NCI-H748 treated with DMSO at 0.1 percent for 48 hours (cell line): ENCODE measurements around the gene DDX1.
"Not testable (repeated sequence)": the region's sequence is repeated elsewhere in the genome, so short reads cannot be mapped to it uniquely, and the experiment has no call there.

ENCODE experiments used
- DNase-seq: peaks from one replicate; lab custom pipeline; 2025; lab: John Stamatoyannopoulos, UW

DDX1 gene

GRCh38 chr2:15616850-15617777, 25.4 kb downstream of the DDX1 start:
- no peak for DNase-seq

- no peak for DNase-seq
These were observed 26.2 kb downstream of the DDX1 start for GRCh38 chr2:15617778-15618448.

GRCh38 chr2:15618449-15618855, 26.8 kb downstream of the DDX1 start:
- DNase-seq = no peak

DNA sequence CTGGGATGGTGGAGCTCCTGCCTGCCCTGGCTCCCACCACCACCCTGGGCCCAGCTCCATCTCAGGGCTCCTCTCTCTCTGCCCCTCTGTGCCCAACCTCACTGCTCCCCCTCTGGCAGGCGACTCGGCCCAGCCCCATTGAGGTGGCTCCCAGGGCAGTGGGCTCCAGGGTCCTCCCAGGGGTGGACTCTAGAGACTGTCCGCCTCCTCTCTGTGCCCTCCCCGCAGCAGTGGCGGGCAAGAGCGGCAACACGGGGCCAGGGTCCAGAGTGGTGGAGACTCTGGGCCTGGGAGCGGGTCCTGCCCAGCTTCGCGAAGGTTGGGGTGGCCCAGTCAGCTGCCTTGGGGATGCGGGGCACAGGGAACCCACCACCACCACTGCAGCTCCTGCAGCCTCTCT, 27.4 kb downstream of the DDX1 start:
- no peak for DNase-seq

- no peak for DNase-seq
These were observed 27.8 kb downstream of the DDX1 start for GRCh38 chr2:15619510-15619909.

DNA sequence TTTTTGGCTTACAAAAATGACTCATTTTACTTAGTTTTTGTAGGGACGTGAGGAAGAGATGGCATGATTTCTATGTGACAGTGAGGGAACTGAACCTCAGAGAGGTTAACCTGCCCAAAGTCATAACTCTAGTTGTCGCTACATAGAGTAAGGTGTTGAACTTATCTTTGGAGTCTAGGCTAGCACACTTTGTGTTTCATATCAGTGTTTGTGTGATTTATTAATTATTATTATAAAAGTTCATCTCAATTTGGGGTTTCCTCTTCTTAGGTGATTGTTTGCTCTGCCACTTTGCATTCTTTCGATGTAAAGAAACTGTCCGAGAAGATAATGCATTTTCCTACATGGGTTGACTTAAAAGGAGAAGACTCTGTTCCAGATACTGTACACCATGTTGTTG, 28.3 kb downstream of the DDX1 start:
- DNase-seq = no peak

DNA sequence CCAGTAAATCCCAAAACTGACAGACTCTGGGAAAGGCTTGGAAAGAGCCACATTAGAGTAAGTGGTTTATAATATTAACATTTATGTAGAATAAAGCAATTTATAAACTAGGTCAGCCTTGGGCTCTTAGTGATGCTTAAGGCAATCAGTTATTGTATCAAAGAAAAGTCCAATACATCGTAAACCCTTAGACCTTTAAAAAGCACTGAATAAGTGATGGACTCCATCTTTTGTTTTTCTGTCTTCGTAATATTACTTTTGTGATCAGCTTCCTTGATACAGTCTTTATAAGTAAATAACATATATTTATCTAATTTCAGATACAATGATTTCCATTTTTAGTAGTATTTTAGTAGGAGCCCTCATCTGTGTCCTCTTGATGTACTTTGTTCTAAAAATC, 28.7 kb downstream of the DDX1 start:
- DNase-seq = no peak

DNA sequence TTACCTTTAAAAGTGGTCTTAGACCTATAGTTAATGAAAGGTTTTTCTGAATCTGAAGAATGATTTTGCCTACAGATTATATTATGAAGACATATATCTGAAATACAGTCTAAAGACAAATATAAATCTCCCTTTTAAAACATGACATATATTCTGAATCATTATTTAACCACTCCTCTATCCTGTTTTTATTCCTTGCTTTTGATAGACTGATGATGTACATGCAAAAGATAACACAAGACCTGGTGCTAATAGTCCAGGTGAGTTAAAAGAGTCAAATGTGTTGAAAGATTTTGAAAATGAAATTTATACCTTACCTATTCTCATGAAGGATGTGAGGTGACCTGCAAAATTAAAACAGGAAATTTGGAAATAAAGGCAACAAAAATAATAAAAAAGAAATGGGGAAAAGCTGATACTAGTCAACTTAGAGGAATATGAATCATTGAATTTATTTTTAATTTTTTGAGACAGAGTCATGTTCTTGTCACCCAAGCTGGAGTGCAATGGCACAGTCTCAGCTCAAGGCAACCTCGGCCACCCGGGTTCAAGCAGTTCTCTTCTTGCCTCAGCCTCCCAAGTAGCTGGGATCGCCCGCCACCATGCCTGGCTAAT, 29.3 kb downstream of the DDX1 start:
- no peak for DNase-seq

- not testable (repeated sequence) for DNase-seq
These were observed 29.8 kb downstream of the DDX1 start for GRCh38 chr2:15621472-15621870.

- DNase-seq = no peak
These were observed 30.5 kb downstream of the DDX1 start for GRCh38 chr2:15622214-15622613.

DNA sequence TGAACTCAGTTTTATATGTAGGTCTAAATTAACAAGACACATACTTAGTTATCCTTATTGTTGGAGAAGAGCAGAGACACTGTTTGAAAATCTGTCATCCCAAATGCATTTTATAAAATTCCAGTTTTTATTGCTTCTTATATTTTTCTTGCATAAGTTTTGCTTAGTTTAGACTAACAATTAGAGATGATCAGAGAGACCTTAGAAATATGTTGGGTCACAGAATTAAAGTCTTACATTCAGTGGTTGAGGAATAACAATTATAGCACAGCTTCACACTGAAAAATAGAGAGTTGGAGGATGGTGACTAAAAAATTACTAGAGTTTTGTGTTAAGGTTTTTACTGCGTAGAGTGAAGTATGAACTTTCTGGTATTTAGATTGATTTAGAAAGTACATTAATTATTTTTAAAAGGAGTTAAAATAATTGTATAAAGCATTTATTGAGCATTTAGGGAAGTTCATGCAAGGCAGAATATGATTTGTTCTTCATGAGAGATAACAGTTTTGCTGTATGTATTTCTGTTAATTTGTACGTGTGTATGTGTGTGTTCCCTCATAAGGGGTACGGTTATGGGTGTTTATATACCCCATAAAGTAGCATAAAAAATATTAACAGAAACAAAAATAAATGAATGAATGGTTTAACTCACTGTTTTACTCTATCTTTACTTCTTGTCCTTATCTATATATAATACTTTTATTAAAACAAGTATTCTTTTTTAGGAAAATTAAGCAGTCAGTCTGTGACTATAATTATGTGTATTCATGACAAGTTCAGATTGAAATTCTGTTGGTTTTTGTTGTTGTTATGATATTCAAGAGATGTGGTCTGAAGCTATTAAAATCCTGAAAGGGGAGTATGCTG, 31.2 kb downstream of the DDX1 start:
- DNase-seq = no peak

- no peak for DNase-seq
These were observed 31.8 kb downstream of the DDX1 start for GRCh38 chr2:15623481-15623796.

DNA sequence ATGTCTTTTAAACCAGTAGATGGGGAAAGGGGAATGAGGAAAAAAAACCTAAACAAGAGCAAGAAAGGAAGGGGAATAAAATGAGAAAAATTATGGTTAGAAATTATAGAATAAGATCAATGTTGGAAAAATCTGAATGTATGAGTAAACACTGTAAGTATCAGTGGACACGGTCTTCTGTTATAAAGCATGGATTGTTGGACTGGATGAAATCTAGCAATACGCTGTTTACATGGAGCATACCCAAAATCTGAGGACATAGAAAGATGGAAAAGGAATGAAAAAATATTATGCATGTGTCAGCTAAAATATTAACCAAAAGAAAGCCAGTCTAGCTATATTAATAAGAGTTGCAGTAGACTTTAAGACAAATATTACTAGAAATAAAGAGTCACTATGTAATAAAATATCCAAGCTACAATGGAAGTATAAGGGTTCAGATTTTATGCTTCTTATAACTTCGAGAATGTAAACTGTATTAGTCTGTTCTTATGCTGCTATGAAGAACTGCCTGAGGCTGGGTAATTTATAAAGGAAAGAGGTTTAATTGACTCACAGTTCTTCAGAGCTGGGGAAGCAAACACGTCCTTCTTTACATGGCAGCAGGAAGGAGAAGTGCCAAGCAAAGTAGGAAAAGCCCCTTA, 32.4 kb downstream of the DDX1 start:
- DNase-seq = no peak

DNA sequence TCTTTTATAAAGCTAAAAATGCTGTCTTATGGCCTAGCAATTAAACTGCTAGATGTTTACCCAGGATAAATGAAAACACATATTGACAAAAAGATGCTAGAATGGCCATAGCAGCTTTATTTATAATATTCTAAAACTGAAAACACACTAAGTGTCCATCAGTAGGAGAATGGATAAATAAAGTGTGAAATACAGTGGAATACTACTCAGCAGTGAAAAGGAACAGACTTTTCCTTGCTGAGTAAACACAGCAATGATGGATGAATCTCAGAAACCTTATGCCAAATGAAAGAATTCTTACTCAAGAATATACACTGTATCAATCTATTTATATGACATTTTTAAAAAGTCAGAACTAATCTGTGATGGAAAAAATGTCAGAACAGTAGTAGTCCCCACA, 33.2 kb downstream of the DDX1 start:
- no peak for DNase-seq

- no peak for DNase-seq
These were observed 33.8 kb downstream of the DDX1 start for GRCh38 chr2:15625344-15626036.

- no peak for DNase-seq
These were observed 34.5 kb downstream of the DDX1 start for GRCh38 chr2:15626126-15626525.

DNA sequence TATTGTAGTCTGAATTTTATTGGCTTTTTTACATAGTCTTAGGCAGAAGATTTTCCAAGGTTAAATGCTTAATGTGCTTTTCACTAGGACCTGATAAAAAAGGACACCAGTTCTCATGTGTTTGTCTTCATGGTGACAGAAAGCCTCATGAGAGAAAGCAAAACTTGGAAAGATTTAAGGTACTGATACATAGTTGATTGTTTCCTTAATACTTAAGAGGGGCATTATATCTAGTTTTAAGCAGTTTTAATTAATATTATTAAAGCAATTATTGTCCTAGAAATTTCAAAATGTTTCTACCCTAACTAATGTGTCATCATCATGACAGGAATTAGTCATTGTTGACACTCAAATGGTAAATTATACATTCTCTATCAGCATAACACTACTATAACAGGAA, 35.3 kb downstream of the DDX1 start:
- DNase-seq = no peak

- no peak for DNase-seq
These were observed 36.4 kb downstream of the DDX1 start for GRCh38 chr2:15627817-15628684.

DNA sequence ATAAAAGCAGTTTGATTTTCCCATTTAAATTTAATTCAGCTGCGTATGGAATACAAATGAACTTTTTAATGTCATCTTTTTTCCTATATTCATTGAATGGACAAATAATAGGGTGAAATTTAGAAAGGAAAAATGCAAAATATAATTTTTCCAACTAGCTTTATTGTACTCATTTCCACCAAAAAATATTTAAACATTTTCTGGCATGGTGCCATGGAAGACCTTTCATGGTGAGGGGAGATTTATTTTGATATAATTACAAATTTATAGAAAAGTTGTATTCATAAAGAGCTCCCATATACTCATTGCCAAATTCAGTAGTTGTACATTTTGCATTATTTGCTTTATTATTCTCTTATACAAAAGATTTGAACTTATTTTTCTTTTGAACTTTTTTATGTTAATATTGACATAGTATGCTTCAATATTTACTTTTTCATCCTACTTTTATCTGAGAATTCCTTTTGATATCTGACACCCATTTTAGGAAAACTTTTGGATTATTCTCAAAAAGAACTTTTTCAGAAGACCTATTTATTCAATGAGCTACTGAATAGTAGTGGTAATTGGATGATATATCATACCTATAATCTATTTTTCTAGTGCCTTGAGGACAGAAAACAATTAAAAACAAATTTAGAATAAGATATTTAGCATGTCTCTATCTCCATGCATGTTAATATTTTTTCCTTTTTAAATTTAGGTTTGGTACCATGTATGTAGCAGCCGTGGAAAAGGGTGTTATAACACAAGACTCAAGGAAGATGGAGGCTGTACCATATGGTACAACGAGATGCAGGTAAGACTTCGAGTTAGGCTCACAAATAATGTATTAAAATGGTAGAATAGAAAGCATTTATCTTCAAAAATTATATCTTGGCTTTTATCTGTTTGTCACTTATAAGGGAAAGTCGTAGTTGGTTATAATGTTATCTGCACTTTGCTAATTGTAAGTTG, 37.5 kb downstream of the DDX1 start:
- no peak for DNase-seq
